ENCODE measurements around the gene SKOR2.
"Not testable (repeated sequence)": the region's sequence is repeated elsewhere in the genome, so short reads cannot be mapped to it uniquely, and the experiment has no call there.

Gene SKOR2

GRCh38 chr18:47254341-47254939 lies 3.0 kb upstream of the SKOR2 start:
- no peak for DNase-seq (ENCODE audit: low read depth)

GRCh38 chr18:47253101-47253654 lies 1.7 kb upstream of the SKOR2 start:
- DNase-seq (ENCODE audit: low read depth), result no peak

- no peak for DNase-seq (ENCODE audit: low read depth)
Observed at GRCh38 chr18:47250391-47251046, 941 bp downstream of the SKOR2 start.

GRCh38 chr18:47249314-47249981 lies 2.0 kb downstream of the SKOR2 start:
- DNase-seq (ENCODE audit: low read depth), result no peak

DNA sequence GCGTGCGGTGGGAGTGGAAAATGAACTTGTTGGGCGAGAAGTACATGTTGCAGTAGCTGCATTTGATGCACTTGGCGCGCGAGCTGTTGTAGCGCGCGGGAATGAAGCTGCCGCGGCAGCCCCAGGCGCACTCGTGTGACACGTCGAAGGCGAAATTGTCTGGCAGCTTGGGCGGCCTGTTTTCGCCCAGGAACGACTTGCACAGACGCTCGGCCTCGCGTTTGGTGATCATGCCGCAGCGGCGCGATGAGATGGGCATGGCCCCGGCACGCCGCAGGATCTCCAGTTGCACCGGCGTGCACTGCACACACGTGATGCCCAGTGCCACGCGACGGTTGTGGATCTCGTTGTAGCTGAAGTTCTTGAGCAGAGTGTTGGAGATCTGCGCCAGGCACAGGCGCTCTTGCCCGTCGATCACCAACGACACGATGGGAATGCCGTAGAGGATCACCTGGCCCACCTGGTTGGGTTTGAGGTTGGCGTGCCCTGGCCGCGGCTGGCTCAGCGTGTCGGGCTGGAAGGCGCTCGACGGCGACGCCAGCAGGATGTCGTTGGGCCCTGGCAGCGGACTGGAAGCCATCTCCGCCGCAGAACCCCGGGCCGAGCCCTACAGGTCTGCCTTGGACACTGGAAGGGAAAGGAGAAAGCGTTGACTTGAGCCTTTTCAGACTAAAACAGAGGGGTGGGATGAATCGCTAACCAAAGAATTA lies 2.7 kb downstream of the SKOR2 start:
- no peak for DNase-seq (ENCODE audit: low read depth)

- DNase-seq (ENCODE audit: low read depth), result no peak
Observed at GRCh38 chr18:47248115-47248603, 3.3 kb downstream of the SKOR2 start.

- DNase-seq (ENCODE audit: low read depth), result no peak
Observed at GRCh38 chr18:47247416-47248114, 3.9 kb downstream of the SKOR2 start.

GRCh38 chr18:47247036-47247415 lies 4.4 kb downstream of the SKOR2 start:
- no peak for DNase-seq (ENCODE audit: low read depth)

- no peak for DNase-seq (ENCODE audit: low read depth)
Observed at GRCh38 chr18:47246027-47246971, 5.2 kb downstream of the SKOR2 start.

DNA sequence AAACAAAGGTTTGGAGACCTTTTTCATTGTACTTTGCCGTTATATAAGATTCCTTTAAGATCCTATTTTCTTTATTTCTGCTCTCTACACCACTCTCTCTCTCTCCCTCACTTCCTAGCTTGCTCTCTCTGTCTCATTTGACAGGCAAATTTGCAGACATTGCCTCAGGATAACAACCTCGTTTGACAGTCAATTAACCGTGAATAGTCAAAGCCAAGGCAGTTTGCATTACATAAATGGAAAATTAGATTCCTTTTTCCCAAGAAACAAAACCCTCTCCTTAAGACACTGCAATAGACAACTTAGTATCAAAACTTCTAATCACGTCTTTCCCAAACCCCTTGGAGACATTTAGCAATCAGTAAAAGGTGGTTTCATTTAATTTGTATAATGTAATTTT lies 7.4 kb downstream of the SKOR2 start:
- DNase-seq (ENCODE audit: low read depth), result no peak

DNA sequence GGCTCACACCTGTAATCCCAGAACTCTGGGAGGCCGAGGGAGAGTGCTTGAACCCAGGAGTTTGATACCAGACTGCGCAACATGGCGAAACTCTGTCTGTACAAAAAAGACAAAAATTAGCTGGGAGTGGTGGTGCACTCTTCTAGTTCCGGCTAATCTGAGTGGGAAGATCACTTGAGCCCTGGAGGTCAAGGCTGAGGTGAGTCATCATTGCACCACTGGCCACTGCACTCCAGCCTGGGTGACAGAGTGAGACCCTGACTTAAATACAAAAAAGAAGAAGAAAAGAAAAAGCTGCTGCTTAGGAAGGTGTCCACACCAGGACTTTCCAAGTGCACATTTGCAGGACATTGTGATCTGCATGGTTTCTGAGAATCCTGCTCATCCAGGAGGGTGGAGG lies 16.4 kb downstream of the SKOR2 start:
- DNase-seq (ENCODE audit: low read depth), result no peak

DNA sequence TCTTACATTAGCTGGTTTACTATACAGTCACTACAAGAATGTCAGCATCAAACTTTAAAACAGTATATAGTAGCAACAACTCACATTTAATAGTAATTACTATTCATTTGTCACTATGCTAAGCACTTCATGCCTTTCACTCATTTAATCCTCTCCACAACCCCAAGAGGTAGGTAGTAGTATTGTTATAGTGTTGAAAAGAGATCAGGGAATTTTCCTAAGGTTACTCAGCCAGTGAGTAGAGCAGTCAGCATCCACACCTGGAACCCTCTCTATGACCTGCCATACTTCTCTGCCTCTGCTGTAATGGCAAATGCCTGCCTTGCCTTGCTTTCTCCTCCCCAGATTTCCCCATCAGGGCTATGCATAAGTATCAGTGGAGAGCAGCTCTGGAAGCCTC lies 24.8 kb downstream of the SKOR2 start:
- DNase-seq (ENCODE audit: low read depth), result no peak

DNA sequence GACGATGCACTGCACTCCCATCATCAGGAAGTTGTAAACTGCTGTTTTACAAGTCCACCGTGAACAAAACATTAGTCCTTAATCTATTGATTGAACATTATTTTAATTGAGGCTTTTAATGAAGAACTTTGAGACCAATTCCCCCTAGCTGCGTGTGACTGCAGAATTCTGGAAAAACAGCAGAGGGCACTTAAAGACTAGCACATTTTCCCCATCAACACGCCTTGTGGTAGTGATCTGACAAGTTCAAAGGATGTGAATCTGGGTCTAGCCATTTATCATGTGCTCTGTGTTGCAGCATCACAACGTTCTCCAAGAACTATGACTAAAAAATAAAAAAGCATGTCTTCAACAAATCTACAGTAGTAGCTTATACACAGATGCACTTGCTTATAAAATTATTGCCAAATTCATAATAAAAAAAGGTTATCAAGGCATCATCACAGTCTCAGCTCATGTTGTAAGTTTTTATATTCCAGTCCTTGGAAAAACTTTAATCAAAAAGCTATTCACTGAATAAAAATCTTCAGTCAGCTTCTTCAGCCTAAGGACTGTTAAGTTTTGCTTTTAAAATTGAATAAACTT lies 35.8 kb downstream of the SKOR2 start:
- DNase-seq (ENCODE audit: low read depth), result peak; percentile 26

DNA sequence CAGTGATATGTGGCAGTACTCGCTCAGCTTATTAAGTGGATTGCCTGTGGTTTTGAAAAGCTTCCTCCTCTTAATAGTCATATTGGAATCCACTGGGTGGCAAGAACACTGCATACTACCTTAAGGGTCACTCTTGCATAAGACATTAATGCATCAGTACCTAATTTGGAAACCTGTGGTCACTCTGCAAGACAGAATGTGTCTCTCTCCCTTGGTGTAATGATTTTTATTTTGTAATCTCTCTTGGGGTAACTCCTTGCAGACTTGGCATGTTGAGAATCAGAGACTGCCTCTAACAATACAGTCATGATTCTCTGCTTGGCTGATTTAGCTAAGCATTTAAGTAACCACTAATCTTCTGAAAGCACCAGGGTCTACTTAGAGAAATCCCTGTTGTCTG lies 42.3 kb downstream of the SKOR2 start:
- DNase-seq (ENCODE audit: low read depth), result no peak

- no peak for DNase-seq (ENCODE audit: low read depth)
Observed at GRCh38 chr18:47206945-47207637, 44.4 kb downstream of the SKOR2 start.

- no peak for DNase-seq (ENCODE audit: low read depth)
Observed at GRCh38 chr18:47204908-47205522, 46.4 kb downstream of the SKOR2 start.

DNA sequence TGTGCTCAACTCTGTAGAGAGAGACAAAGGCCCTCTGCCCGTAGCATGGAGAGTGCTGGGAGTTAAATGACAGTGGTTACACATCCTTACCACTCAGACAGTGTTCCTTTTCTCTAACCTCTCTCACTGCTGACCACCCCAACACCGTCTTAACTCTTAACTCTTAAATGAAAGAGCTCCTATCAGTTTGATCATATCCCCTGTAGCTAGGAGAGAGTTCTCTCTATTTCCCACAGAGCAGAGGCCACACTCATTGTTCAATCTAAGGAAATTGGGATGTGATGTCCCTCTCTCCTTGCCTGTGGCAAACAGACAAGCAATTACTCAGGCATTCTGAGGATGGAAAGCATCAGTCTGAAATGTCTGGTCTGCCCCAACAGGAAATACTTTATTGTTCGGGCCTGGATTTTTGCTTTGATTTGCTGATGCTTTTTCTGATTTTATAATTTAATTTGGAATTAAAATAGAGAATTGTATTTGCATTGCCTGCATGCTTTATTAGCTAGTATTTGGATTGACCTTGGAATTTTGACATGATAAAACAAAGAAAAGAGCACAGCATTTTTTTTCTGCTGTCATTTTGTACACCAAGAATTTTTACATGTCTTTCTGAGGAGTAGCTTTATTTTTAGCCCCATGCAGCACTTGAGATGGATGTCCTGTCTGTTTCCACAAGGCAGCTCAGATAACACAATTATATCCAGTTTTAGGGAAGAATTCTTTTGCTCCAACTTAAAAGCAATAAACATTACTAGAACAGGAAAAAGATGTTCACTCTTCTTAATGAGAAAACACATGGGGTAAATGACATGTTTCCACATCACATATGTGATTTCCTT lies 47.6 kb downstream of the SKOR2 start:
- DNase-seq (ENCODE audit: low read depth), result no peak

DNA sequence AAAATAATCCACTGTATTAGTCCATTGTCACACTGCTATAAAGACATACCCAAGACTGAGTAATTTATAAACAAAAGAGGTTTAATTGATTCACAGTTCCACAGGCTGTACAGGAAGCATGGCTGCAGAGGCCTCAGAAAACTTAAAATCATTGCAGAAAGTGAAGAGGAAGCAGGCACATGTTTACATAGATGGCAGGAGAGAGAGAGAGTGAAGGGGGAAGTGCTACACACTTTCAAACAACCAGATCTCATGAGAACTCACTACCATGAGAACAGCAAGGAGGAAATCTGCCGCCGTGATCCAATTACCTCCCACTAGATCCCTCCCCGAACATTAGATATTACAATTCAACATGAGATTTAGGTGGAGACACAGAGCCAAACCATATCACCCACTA lies 55.5 kb downstream of the SKOR2 start:
- not testable (repeated sequence) for DNase-seq (ENCODE audit: low read depth)

Measured in HS-27A (cell line).